HFF-Myc (cell line): Measurements from ENCODE around the gene MMP11.

Source experiments
- DNase-seq: peaks from one replicate; pipeline ENCODE4 v3.0.0-alpha.2; 2011; ENCODE audit warnings: low read depth; ENCODE audit errors: extremely low read depth
- H3K4me3 ChIP-seq: replicated peaks from 2 replicates; pipeline ENCODE4 v1.5.1; 2011; ENCODE audit warnings: low read depth, mild to moderate bottlenecking, control low read depth, low read length
- TF ChIP-seq, protein P1 (sequence below): IDR thresholded peaks from 2 replicates; pipeline ENCODE4 v1.5.1; 2012; ENCODE audit warnings: mild to moderate bottlenecking, low read depth, low read length, control low read depth; ENCODE audit errors: missing control alignments

The MMP11 gene

DNA sequence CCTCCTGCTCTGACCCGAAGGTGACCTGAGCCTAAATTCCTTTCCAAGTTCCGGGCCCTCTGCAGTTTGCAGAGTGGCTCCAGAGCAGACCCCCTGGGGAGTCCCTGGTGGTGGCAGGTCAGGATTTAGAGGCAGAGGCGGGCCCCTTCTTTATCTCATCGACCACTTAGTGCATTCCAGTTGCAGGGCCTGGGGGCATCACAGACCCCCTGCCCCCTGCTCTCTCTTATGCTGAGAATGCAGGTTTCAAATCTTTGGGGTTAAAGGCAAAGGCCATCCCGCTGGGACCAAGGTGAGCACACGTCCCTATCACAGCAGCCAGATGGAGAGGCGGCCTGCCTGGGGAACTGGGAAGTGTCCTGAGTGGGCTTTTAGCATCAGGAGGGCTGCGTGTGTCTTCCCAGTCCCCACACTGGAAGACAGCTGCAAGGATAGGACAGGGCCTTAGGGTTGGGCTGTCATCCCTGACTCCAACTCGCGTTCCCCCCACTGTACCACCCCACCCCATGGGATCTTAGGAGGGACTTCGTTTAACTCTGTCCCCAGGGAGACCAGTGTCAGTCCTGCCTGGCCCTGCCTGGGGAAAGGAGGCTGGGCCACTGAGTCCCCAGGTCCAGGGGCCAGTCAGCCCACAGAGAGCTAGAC, 54.8 kb downstream of the MMP11 start:
- no peak for DNase-seq
- H3K4me3 ChIP-seq: no peak overlapping the region
- TF ChIP-seq, protein P1, sequence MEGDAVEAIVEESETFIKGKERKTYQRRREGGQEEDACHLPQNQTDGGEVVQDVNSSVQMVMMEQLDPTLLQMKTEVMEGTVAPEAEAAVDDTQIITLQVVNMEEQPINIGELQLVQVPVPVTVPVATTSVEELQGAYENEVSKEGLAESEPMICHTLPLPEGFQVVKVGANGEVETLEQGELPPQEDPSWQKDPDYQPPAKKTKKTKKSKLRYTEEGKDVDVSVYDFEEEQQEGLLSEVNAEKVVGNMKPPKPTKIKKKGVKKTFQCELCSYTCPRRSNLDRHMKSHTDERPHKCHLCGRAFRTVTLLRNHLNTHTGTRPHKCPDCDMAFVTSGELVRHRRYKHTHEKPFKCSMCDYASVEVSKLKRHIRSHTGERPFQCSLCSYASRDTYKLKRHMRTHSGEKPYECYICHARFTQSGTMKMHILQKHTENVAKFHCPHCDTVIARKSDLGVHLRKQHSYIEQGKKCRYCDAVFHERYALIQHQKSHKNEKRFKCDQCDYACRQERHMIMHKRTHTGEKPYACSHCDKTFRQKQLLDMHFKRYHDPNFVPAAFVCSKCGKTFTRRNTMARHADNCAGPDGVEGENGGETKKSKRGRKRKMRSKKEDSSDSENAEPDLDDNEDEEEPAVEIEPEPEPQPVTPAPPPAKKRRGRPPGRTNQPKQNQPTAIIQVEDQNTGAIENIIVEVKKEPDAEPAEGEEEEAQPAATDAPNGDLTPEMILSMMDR: no peak

DNA sequence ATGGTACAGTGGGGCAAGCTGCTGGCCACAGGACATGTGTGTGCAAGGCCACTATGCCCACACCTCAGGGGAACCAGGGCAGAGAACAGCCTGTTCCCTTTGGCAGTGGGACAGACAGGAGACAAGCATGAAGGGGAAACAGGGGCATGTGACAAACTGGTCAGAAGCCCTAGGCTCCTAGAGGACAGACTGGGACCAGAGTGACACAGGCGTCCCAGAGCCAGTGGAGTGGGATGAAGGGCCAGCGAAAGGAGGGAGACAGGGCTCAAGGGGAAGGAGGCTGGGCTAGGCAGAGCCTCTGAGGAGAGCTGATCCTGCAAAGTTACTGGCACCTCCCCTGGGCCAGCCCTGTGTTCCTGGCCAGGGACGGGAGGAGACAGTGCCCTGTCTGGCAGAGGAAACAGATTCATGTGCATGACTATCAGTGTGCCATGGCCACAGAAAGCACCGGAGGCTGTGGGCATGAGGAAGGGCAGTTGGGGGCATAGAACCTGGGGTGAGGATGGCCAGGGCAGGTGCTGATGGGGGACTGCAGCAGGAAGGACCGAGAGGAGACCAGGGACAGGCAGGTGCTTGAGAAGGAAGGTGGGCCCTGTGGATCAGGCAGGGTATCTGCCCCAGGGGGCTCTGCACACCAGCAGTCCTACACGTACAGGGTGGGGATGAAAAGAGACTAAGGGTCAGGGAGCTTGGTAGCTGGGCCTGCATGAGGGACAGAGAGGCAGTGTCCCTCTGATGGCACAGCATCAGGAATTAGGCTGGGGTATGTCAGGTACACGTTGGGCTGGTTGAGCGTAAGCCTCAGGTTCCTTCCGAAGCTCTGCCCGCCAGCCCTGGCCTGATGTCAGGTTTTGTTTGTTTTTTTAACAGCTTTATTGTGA, 56.4 kb downstream of the MMP11 start:
- no peak overlapping the region for H3K4me3 ChIP-seq
- TF ChIP-seq, protein P1: no peak
- no peak for DNase-seq

DNA sequence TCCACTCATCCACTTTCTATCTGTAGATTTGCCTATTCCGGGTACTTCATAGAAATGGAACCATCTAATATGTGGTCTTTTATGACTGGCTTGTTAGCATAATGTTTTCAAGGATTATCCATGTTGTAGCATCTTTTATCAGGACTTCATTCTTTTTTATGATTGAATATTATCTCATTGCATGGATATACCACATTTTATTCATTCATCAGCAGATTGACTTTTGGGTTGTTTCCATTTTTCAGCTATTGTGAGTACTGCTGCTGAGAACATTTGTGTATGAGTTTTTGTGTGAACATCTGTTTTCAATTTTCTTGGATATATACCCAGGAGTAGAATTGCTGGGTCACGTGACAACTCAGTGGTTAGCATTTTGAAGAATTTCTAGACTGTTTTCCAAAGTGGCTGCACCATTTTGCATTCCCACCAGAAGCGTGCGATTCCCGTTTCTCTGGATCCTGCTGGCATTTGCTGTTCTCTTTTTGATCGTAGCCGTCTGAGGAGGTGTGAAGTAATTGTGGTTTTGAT, 57.3 kb downstream of the MMP11 start:
- DNase-seq: peak; percentile 92

DNA sequence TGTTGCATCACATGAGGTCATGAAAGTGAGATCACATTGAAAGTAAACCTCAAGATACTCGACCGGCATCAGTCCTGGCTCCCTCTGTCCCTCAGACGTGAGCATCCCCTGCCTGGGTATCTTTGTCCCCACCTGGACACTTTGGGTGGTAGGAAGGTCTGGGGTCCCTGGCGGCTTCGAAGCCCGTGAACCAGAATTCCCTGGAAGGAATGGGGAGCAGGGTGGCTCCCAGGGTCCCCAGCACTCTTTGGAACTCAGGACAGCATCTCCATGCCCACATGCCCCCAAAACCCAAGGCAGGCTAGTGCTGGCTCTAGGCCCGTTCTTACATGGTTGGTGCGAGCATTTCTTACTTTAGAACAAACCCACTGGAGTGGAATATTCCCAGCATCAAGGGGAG, 58.6 kb downstream of the MMP11 start:
- DNase-seq: no peak
- TF ChIP-seq, protein P1: no peak
- H3K4me3 ChIP-seq: no peak overlapping the region

More for the DNA sequence above, 57.3 kb downstream of the MMP11 start:
- TF ChIP-seq, protein P1: no peak
- H3K4me3 ChIP-seq: no peak overlapping the region

DNA sequence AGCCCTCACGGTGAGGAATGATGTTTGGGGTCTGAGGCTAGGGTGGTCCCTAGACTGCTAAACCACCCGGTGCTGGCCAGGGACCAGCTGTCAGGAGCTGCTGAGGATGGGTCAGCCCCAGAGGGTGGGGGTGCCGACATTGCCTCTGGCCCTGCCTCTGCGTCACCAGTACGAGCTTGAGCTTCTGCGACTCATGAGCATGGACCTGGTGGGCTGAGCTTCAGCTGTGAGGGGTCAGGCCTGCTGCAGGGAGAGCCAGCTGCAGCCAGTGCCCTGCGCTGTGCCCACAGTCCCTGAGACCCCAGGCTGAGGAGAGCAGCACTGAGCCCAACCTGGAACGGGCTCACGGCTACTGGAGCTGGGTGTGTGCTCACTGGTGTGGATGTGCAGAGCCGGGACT, 59.1 kb downstream of the MMP11 start:
- TF ChIP-seq, protein P1: no peak
- DNase-seq: no peak
- no peak overlapping the region for H3K4me3 ChIP-seq

DNA sequence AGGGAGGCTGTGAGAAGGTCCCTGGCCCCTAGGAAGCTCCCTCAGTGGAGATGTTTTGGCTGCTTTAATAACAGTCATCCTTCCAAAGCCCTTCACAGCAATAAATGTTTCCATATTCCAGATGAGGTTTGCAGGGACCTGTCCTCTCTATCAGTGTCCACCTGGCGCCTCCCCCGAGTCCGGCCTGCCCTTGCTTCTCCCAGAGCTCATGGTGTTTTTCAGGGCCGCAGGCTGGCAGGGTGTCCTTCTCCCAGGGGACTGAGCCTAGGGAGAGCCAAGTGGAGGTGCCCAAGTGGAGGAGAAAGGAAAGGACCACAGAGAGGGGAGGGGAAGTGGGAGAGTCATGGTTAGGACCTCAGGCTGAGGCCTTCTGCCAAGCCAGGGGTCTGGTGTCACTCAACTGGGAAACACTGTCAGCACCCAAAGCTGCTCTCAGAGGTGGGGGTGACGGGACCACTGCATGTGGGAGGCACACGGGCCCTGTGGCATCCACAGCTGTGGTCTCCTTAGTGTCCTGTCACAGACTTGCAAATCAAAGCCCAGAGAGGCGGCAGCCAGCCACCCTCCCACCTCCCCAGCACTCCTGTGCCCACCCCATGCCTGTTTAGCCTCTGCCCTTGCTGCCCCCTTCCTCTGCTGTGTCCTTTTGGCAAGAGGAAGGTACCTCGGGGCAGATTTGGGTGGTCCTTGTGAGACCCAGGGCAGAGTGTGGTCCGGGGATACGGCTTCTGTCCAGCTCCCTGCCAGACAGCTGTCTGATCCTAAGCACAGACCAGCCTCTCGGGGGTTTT, 59.8 kb downstream of the MMP11 start:
- TF ChIP-seq, protein P1: no peak
- DNase-seq: no peak
- H3K4me3 ChIP-seq: no peak overlapping the region
